Stimulated activated memory B cell treated with anti-CD40 and anti-IgM and Interleukin-4, amounts not matched to agents 10 μg/mL and 1 μg/mL and 100 μg/mL, for 72 hours (primary cell): ENCODE measurements around the gene THADA.

ENCODE experiments used
- ATAC-seq: fragments of 150-1000 bp; cut with Tn5 transposase; 2 replicates; pipeline ENCODE4 v1.10.0; 2021
- H3K27ac Mint-ChIP-seq: one replicate; pipeline ENCODE4 v1.8.0; 2022; ENCODE audit warnings: mild to moderate bottlenecking, mixed read lengths
- H3K27me3 Mint-ChIP-seq: one replicate; pipeline ENCODE4 v1.8.0; 2022; ENCODE audit warnings: mixed read lengths
- H3K36me3 Mint-ChIP-seq: one replicate; pipeline ENCODE4 v1.8.0; 2022; ENCODE audit warnings: mixed read lengths
- H3K4me1 Mint-ChIP-seq: one replicate; pipeline ENCODE4 v1.8.0; 2022; ENCODE audit warnings: mixed read lengths
- H3K4me3 Mint-ChIP-seq: one replicate; pipeline ENCODE4 v1.8.0; 2022; ENCODE audit warnings: mild to moderate bottlenecking, moderate library complexity, mixed read lengths
- H3K9me3 Mint-ChIP-seq: one replicate; pipeline ENCODE4 v1.8.0; 2022; ENCODE audit warnings: mixed read lengths

Gene THADA

DNA sequence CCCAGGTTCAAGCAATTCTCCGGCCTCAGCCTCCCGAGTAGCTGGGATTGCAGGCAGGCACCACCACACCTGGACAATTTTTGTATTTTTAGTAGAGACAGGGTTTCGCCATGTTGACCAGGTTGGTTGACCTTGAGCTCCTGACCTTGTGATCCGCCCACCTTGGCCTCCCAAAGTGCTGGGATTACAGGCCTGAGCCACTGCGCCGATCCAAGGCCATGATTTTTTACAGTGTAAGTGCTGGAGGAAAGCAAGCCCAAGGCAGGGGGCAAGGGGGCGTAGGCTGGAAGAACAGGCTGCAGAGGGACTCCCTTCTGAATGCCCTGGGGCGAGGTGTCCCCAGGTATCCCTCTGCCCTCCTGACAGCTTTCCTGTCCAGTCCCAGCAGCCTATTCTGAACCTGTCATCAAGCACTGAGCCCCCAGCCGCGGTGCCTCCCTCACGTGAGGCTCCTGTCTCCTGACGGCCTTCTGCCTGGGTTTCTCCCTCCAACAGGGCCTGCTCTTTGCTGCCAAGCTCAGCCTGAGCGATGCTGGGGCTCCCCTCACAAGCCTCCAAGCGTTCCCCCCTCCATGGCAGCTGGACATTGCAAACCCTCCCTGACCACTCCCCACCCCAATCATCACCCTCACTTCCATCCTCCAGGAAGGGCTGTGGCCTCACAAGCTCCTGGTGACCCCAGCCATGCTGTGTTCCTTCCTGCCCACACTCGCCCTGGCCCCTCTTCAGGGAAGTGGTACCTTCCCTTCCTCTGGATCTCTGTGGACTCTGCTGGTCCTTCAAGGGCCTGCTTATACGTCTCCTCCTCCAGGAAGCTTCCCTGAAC lies 407.1 kb downstream of the THADA start:
- H3K9me3 Mint-ChIP-seq, result no peaks in the 10 kb centered on the region

GRCh38 chr2:43186679-43187374 lies 409.0 kb downstream of the THADA start:
- Mint-ChIP-seq H3K27ac (peak overlapping the region; percentile 38), H3K9me3 (no peaks in the 10 kb centered on the region), H3K4me1 (peaks cover 5% of the 10 kb centered on the region)

More for the DNA sequence above, 407.1 kb downstream of the THADA start:
- ATAC-seq, result no peak
- H3K4me3 Mint-ChIP-seq, result no peak overlapping the region
- H3K27me3 Mint-ChIP-seq, result no peaks in the 10 kb centered on the region
- H3K36me3 Mint-ChIP-seq, result no peaks in the 10 kb centered on the region
- H3K27ac Mint-ChIP-seq, result peak overlapping the region; percentile 38
- peaks cover 16% of the 10 kb centered on the region for H3K4me1 Mint-ChIP-seq

GRCh38 chr2:43186321-43186678 lies 409.5 kb downstream of the THADA start:
- no peaks in the 10 kb centered on the region for H3K27me3 Mint-ChIP-seq
- no peaks in the 10 kb centered on the region for H3K9me3 Mint-ChIP-seq
- H3K36me3 Mint-ChIP-seq, result no peaks in the 10 kb centered on the region
- H3K4me3 Mint-ChIP-seq, result no peak overlapping the region
- H3K4me1 Mint-ChIP-seq, result peaks cover 8% of the 10 kb centered on the region
- H3K27ac Mint-ChIP-seq, result peak overlapping the region; percentile 38
- ATAC-seq, result no peak

More at GRCh38 chr2:43186679-43187374, 409.0 kb downstream of the THADA start:
- ATAC-seq, result no peak
- Mint-ChIP-seq H3K4me3 (no peak overlapping the region), H3K27me3 (no peaks in the 10 kb centered on the region), H3K36me3 (no peaks in the 10 kb centered on the region)

- Mint-ChIP-seq H3K4me1 (peaks cover 17% of the 10 kb centered on the region), H3K4me3 (no peak overlapping the region), H3K27me3 (no peaks in the 10 kb centered on the region), H3K27ac (peak overlapping the region; percentile 2), H3K36me3 (no peaks in the 10 kb centered on the region), H3K9me3 (no peaks in the 10 kb centered on the region)
- no peak for ATAC-seq
Observed at GRCh38 chr2:43185146-43185545, 410.7 kb downstream of the THADA start.

DNA sequence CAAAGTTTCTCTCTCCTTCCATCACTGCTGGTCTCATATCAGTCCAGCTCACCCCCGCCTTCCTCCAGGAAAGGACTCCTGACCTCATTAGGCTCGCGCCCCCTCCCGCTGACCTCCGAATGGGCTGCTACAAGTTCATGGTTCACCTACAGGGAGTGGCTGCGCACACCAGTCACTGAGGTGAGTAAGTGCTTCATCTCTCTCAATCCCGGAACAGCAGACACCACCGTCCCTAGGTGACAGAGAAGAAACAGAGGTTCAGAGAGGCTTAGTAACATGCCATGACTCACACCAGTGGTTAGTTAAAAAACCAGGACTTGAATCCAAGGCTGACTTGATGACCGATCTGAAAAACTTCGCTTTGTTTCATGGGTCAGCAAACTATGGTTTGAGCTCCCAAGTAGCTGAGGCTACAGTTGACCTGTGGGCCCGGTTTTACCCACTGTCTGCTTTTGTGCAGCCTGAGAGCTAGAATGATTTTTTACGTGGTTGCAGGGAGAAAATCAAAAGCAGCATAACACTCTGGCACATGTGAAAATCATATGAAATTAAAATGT lies 411.4 kb downstream of the THADA start:
- no peak for ATAC-seq
- peak overlapping the region; percentile 2 for H3K27ac Mint-ChIP-seq
- H3K36me3 Mint-ChIP-seq, result no peaks in the 10 kb centered on the region
- no peaks in the 10 kb centered on the region for H3K27me3 Mint-ChIP-seq
- peaks cover 17% of the 10 kb centered on the region for H3K4me1 Mint-ChIP-seq
- no peaks in the 10 kb centered on the region for H3K9me3 Mint-ChIP-seq
- no peak overlapping the region for H3K4me3 Mint-ChIP-seq

DNA sequence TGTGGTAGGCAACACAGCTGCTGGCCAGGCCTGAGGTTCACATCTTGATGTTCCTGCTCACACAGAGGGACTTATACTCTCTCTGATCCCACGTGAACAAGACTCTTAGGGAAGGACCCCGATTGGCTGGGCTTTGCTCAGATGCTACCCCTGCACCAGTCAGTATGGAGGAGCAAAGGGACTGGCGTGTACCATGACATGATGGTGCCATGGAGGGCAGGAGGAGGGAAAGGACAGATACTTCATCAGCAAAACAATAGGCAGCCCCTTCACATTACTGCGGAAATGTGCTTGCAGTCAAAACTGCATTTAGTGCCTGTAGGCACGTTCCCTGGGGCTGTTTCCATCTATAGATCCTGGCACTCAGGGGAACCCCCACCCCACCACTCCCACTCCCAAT lies 412.1 kb downstream of the THADA start:
- no peaks in the 10 kb centered on the region for H3K27me3 Mint-ChIP-seq
- H3K36me3 Mint-ChIP-seq, result no peaks in the 10 kb centered on the region
- peak; percentile 14 for ATAC-seq
- H3K9me3 Mint-ChIP-seq, result no peaks in the 10 kb centered on the region
- H3K4me3 Mint-ChIP-seq, result no peak overlapping the region
- H3K4me1 Mint-ChIP-seq, result peaks cover 24% of the 10 kb centered on the region
- no peak overlapping the region for H3K27ac Mint-ChIP-seq

DNA sequence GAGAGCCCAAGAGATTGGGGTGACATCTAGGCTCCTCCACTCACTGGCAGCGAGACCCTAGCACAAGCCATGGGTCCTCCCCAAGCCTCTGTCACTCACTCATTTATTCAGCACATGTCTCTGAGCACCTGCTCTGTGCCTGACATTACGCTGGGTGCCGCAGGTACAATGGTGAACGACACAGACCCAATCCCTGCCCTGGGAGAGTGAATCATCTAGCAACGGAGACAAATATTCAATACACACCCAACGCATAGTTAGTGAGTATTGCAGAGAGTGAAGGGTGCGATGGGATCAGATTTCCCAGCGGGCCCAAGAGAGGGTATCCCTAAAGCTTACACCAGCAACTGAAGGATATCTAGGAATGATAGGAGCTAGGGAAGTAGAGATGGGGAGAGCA lies 414.9 kb downstream of the THADA start:
- Mint-ChIP-seq H3K36me3 (no peaks in the 10 kb centered on the region), H3K4me1 (peaks cover 43% of the 10 kb centered on the region), H3K9me3 (no peaks in the 10 kb centered on the region), H3K27ac (peak overlapping the region; percentile 35), H3K27me3 (no peaks in the 10 kb centered on the region), H3K4me3 (no peak overlapping the region)
- ATAC-seq, result no peak
